AG04450 (cell line): ENCODE data around the gene PHF13. TPM values are rescaled to one million over a fixed set of nuclear protein-coding genes. Genes with fewer than 3 reads are reported as not detected.
"Not testable (repeated sequence)": the region's sequence is repeated elsewhere in the genome, so short reads cannot be mapped to it uniquely, and the experiment has no call there.

Experiments
- CTCF ChIA-PET: fragments of 300-600, 350-600 bp; formaldehyde crosslinking; extraction: SDS; loops from one replicate; lab custom pipeline; 2022; ENCODE audit warnings: antibody characterized with exemption, inconsistent platforms; lab: Charles Lee
- POLR2A ChIA-PET: fragments of 350-600 bp; formaldehyde crosslinking; extraction: SDS; loops from one replicate; lab custom pipeline; 2021; ENCODE audit warnings: antibody characterized with exemption, inconsistent platforms; lab: Yijun Ruan, JAX
- DNase-seq: peaks from one replicate; pipeline ENCODE4 v3.0.0-alpha.2; 2011; ENCODE audit warnings: low read depth, low spot score
- H3K27ac ChIP-seq: one replicate; pipeline ENCODE4 v1.5.1; 2012; ENCODE audit warnings: low read depth, low read length, control low read depth
- H3K27me3 ChIP-seq: one replicate; pipeline ENCODE4 v1.6.0; 2012; ENCODE audit warnings: low read length; ENCODE audit not compliant: control insufficient read depth, insufficient read depth
- H3K4me3 ChIP-seq: 2 replicates; pipeline ENCODE4 v1.5.1; 2011; ENCODE audit warnings: mild to moderate bottlenecking, low read depth, low read length, control low read depth
- H3K9me3 ChIP-seq: 2 replicates; pipeline ENCODE4 v1.5.1; 2012; ENCODE audit warnings: low read length; ENCODE audit not compliant: control insufficient read depth, insufficient read depth
- polyA plus RNA-seq: library from polyadenylated mRNA; depleted of rRNA; stranded (reverse); fragments of >200 nt; gene quantifications from 2 replicates; pipeline ENCODE4 v1.2.3, GENCODE V29; 2011
- TF ChIP-seq, protein P1 (sequence below): IDR thresholded peaks from 2 replicates; pipeline ENCODE4 v1.5.1; 2011; ENCODE audit warnings: low read depth, low read length, control low read depth, inconsistent platforms

The PHF13 gene
- polyA plus RNA-seq, 1 experiment: 11.6 TPM

GRCh38 chr1:6658359-6659060 is 45.0 kb downstream of the PHF13 start:
- DNase-seq: no peak
- Histone ChIP-seq H3K27ac (no peak overlapping the region), H3K9me3 (no peaks in the 10 kb centered on the region), H3K4me3 (no peak overlapping the region), H3K27me3 (no peaks in the 10 kb centered on the region)
- ChIA-PET POLR2A (no interaction called here), CTCF (interaction anchor here (1.0 kb wide), 1 partner anchor 10 kb away, joined by 3 read pairs; no protein-coding TSS in a partner anchor)
- TF ChIP-seq, protein P1, sequence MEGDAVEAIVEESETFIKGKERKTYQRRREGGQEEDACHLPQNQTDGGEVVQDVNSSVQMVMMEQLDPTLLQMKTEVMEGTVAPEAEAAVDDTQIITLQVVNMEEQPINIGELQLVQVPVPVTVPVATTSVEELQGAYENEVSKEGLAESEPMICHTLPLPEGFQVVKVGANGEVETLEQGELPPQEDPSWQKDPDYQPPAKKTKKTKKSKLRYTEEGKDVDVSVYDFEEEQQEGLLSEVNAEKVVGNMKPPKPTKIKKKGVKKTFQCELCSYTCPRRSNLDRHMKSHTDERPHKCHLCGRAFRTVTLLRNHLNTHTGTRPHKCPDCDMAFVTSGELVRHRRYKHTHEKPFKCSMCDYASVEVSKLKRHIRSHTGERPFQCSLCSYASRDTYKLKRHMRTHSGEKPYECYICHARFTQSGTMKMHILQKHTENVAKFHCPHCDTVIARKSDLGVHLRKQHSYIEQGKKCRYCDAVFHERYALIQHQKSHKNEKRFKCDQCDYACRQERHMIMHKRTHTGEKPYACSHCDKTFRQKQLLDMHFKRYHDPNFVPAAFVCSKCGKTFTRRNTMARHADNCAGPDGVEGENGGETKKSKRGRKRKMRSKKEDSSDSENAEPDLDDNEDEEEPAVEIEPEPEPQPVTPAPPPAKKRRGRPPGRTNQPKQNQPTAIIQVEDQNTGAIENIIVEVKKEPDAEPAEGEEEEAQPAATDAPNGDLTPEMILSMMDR: no peak

DNA sequence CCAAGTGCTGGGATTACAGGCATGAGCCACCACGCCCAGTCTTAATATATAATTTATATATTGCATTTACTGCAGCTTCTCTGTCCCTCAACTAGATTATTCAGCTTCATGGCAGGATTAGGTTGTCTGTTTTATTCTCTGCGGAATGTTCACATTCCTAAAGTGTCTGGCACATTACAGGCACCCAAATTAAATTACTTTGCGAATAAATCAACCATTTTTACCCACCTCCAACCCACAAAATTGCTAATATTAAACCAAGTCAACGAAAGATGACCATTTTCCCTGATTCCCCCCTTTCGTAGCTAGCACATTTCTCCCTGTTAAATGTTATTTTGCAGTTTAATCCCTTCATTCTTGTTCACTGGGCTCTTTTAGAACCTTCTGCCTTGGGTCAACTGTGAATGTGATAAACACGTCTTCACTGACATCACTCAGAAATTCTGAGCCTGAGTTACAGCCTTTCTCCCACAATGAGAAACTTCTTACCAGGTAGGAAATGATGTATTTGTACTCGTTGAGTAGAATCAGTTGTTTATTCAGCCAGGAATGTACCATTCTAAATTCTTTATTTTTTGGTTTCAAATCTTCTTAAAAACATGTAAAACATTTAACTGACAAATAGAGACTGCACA is 47.0 kb downstream of the PHF13 start:
- no peak for DNase-seq
- ChIA-PET CTCF (no interaction called here), POLR2A (no interaction called here)
- Histone ChIP-seq H3K4me3 (no peak overlapping the region), H3K27ac (no peak overlapping the region), H3K27me3 (no peaks in the 10 kb centered on the region), H3K9me3 (no peaks in the 10 kb centered on the region)
- TF ChIP-seq, protein P1: no peak

DNA sequence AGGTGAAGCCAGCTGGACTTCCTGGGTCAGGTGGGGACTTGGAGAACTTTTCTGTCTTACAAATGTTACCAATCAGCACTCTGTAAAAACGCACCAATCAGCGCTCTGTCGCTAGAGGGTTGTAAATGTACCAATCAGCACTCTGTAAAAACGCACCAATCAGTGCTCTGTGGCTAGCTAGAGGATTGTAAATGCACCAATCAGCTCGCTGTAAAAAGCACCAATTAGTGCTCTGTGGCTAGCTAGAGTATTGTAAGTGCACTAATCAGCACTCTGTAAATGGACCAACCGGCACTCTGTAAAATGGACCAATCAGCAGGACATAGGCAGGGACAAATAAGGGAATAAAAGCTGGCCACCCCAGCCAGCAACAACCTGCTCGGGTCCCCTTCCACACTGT is 48.9 kb downstream of the PHF13 start:
- H3K9me3 ChIP-seq, H3K27ac ChIP-seq, DNase-seq, CTCF ChIA-PET, H3K27me3 ChIP-seq, H3K4me3 ChIP-seq: not testable (repeated sequence)
- POLR2A ChIA-PET: interaction anchor here (0.6 kb wide), 1 partner anchor 11 kb away, joined by 4 read pairs; no protein-coding TSS in a partner anchor

- POLR2A ChIA-PET: no interaction called here
- CTCF ChIA-PET: no interaction called here
- TF ChIP-seq, protein P1: no peak
Observed at GRCh38 chr1:6666696-6667095, 53.2 kb downstream of the PHF13 start.

GRCh38 chr1:6667139-6667538 is 53.6 kb downstream of the PHF13 start:
- CTCF ChIA-PET: interaction anchor here (1.2 kb wide), 1 partner anchor 34 kb away, joined by 4 read pairs; the partner anchor contains the start of gene DNAJC11
- no peak overlapping the region for H3K27ac ChIP-seq
- no peak for DNase-seq

More at GRCh38 chr1:6666696-6667095, 53.2 kb downstream of the PHF13 start:
- no peaks in the 10 kb centered on the region for H3K27me3 ChIP-seq
- H3K4me3 ChIP-seq: no peak overlapping the region
- H3K9me3 ChIP-seq: no peaks in the 10 kb centered on the region
- no peak overlapping the region for H3K27ac ChIP-seq
- no peak for DNase-seq

More at GRCh38 chr1:6667139-6667538, 53.6 kb downstream of the PHF13 start:
- TF ChIP-seq, protein P1: no peak
- POLR2A ChIA-PET: no interaction called here
- no peak overlapping the region for H3K4me3 ChIP-seq
- H3K9me3 ChIP-seq: no peaks in the 10 kb centered on the region
- no peaks in the 10 kb centered on the region for H3K27me3 ChIP-seq
